ENCODE data around the gene API5. TPM values are rescaled to one million over a fixed set of nuclear protein-coding genes. Genes with fewer than 3 reads are reported as not detected.

API5 gene
- total and polyA plus RNA-seq, 10 of the 15 experiments (the other 5 are each of a cell fraction or from before 2014, with no cell fraction given), result 52.0 to 193 (median 106) TPM

DNA sequence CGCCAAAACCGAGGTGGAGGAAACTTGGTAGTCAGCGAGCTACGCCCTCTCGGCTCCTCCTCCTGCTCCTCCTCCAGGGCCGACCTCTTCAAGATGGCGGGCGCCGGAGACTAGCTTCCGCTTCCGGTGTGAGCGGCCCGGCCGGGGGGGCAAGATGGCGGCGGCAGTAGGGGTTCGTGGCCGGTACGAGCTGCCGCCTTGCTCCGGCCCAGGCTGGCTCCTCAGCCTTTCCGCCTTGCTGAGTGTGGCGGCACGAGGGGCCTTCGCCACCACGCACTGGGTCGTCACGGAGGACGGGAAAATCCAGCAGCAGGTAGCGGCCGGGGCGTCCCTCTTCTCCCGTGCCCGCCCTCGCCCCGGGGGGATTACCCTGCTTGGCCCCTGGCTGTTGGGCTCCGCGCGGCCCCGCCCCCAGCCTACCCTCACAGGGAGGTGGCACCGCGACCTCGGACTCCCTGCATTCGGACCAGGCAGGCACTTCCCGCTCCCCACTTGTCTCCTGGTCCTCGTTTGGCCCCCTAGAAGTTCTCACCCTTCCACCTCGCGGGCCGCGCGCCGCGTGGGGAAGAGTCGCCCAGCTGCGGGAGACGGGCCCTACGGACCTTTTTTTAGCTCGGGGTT lies 47.1 kb downstream of the API5 start, which contains the start of gene TTC17 (continued):
- TF ChIP-seq GABPA (IDR thresholded peaks at IDR 0.05; ENCODE audit: low read depth), result peak; percentile 95
- TF ChIP-seq, protein P1, sequence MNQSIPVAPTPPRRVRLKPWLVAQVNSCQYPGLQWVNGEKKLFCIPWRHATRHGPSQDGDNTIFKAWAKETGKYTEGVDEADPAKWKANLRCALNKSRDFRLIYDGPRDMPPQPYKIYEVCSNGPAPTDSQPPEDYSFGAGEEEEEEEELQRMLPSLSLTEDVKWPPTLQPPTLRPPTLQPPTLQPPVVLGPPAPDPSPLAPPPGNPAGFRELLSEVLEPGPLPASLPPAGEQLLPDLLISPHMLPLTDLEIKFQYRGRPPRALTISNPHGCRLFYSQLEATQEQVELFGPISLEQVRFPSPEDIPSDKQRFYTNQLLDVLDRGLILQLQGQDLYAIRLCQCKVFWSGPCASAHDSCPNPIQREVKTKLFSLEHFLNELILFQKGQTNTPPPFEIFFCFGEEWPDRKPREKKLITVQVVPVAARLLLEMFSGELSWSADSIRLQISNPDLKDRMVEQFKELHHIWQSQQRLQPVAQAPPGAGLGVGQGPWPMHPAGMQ (IDR thresholded peaks at IDR 0.05; ENCODE audit: borderline replicate concordance), result no peak
- TF ChIP-seq RUNX3 (IDR thresholded peaks at IDR 0.05; ENCODE audit: low read length), result no peak; the same call in 1 of the 2 replicates
- TF ChIP-seq, protein P2, sequence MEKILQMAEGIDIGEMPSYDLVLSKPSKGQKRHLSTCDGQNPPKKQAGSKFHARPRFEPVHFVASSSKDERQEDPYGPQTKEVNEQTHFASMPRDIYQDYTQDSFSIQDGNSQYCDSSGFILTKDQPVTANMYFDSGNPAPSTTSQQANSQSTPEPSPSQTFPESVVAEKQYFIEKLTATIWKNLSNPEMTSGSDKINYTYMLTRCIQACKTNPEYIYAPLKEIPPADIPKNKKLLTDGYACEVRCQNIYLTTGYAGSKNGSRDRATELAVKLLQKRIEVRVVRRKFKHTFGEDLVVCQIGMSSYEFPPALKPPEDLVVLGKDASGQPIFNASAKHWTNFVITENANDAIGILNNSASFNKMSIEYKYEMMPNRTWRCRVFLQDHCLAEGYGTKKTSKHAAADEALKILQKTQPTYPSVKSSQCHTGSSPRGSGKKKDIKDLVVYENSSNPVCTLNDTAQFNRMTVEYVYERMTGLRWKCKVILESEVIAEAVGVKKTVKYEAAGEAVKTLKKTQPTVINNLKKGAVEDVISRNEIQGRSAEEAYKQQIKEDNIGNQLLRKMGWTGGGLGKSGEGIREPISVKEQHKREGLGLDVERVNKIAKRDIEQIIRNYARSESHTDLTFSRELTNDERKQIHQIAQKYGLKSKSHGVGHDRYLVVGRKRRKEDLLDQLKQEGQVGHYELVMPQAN (conservative IDR thresholded peaks at IDR 0.05), result peak; percentile 63
- TF ChIP-seq EP300 (IDR thresholded peaks at IDR 0.05; ENCODE audit: borderline replicate concordance in 1 of 2, control insufficient read depth in 1 of 2, low read depth in 2 of 2, low read length in 2 of 2), result no peak
- TF ChIP-seq LARP7 (IDR thresholded peaks at IDR 0.05), result peak; percentile 81; the same call in 1 of the 2 replicates
- TF ChIP-seq MXI1 (IDR thresholded peaks at IDR 0.05; ENCODE audit: low read depth, low read length), result peak; percentile 35; the same call in 1 of the 2 replicates
- peak; percentile 56; the same call in 1 of the 2 replicates for TF ChIP-seq MTA2 (IDR thresholded peaks at IDR 0.05; ENCODE audit: low read depth)
- peak; percentile 58 for TF ChIP-seq KLF5 (IDR thresholded peaks at IDR 0.05; ENCODE audit: partially characterized antibody)
- peak; percentile 52 for TF ChIP-seq SIX5 (IDR thresholded peaks at IDR 0.05; ENCODE audit: low read depth, low read length, severe bottlenecking)
- TF ChIP-seq ZNF274 (IDR thresholded peaks at IDR 0.05; ENCODE audit: insufficient read depth, insufficient read length), result no peak
- no peak for TF ChIP-seq BRCA1 (IDR thresholded peaks at IDR 0.05; ENCODE audit: low read depth, low read length)
- TF ChIP-seq, protein P3, sequence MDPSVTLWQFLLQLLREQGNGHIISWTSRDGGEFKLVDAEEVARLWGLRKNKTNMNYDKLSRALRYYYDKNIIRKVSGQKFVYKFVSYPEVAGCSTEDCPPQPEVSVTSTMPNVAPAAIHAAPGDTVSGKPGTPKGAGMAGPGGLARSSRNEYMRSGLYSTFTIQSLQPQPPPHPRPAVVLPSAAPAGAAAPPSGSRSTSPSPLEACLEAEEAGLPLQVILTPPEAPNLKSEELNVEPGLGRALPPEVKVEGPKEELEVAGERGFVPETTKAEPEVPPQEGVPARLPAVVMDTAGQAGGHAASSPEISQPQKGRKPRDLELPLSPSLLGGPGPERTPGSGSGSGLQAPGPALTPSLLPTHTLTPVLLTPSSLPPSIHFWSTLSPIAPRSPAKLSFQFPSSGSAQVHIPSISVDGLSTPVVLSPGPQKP (IDR thresholded peaks at IDR 0.05; ENCODE audit: low read depth, low read length), result peak; percentile 89
- 0 out of 2 replicates have a peak, but pooled peaks have one; percentile 28 for TF ChIP-seq TBL1XR1 (IDR thresholded peaks at IDR 0.05; ENCODE audit: low read depth, low read length)
- TF ChIP-seq CBX5 (IDR thresholded peaks at IDR 0.05; ENCODE audit: low read depth), result peak; percentile 63; the same call in 1 of the 2 replicates
- peak; percentile 67; the same call in 1 of the 2 replicates for TF ChIP-seq RBBP5 (conservative IDR thresholded peaks at IDR 0.05)
- TF ChIP-seq, protein P4, sequence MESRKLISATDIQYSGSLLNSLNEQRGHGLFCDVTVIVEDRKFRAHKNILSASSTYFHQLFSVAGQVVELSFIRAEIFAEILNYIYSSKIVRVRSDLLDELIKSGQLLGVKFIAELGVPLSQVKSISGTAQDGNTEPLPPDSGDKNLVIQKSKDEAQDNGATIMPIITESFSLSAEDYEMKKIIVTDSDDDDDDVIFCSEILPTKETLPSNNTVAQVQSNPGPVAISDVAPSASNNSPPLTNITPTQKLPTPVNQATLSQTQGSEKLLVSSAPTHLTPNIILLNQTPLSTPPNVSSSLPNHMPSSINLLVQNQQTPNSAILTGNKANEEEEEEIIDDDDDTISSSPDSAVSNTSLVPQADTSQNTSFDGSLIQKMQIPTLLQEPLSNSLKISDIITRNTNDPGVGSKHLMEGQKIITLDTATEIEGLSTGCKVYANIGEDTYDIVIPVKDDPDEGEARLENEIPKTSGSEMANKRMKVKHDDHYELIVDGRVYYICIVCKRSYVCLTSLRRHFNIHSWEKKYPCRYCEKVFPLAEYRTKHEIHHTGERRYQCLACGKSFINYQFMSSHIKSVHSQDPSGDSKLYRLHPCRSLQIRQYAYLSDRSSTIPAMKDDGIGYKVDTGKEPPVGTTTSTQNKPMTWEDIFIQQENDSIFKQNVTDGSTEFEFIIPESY (IDR thresholded peaks at IDR 0.05), result no peak
- TF ChIP-seq RCOR1 (conservative IDR thresholded peaks at IDR 0.05; ENCODE audit: low read depth, low read length), result no peak
- TF ChIP-seq YBX1 (IDR thresholded peaks at IDR 0.05), result no peak
- TF ChIP-seq CHD1 (IDR thresholded peaks at IDR 0.05; ENCODE audit: low read depth, low read length), result no peak
- peak; percentile 72; the same call in 1 of the 2 replicates for TF ChIP-seq NR2F1 (conservative IDR thresholded peaks at IDR 0.05)
- TF ChIP-seq NBN (IDR thresholded peaks at IDR 0.05), result peak; percentile 64; the same call in 1 of the 2 replicates
- peak; percentile 35 for TF ChIP-seq CREB1 (IDR thresholded peaks at IDR 0.05; ENCODE audit: low read depth)
- TF ChIP-seq NFYB (IDR thresholded peaks at IDR 0.05; ENCODE audit: insufficient read depth, low read depth, low read length), result no peak
- TF ChIP-seq HDGF (IDR thresholded peaks at IDR 0.05), result peak; percentile 84; the same call in 1 of the 2 replicates
- peak; percentile 87; the same call in 1 of the 2 replicates for TF ChIP-seq BACH1 (IDR thresholded peaks at IDR 0.05; ENCODE audit: borderline replicate concordance)
- TF ChIP-seq IKZF2 (IDR thresholded peaks at IDR 0.05), result no peak
